GM15510 (cell line): ENCODE measurements around the gene ITPR3.

ENCODE experiments used
- POLR2A ChIP-seq: IDR thresholded peaks from 3 replicates; pipeline ENCODE4 v1.6.1; 2011; ENCODE audit warnings: borderline replicate concordance; ENCODE audit not compliant: insufficient read length; ENCODE audit errors: extremely low read depth

Gene ITPR3

GRCh38 chr6:33600761-33601160 is 20.4 kb upstream of the ITPR3 start:
- TF ChIP-seq POLR2A: no peak

- no peak for TF ChIP-seq POLR2A
These were observed 18.9 kb upstream of the ITPR3 start for GRCh38 chr6:33602180-33602579.

GRCh38 chr6:33604941-33605854 is 15.9 kb upstream of the ITPR3 start:
- TF ChIP-seq POLR2A: no peak

GRCh38 chr6:33606642-33607041 is 14.5 kb upstream of the ITPR3 start:
- no peak for TF ChIP-seq POLR2A

GRCh38 chr6:33607126-33607783 is 13.9 kb upstream of the ITPR3 start:
- TF ChIP-seq POLR2A: no peak

- no peak for TF ChIP-seq POLR2A
These were observed 13.3 kb upstream of the ITPR3 start for GRCh38 chr6:33607784-33608161.

- no peak for TF ChIP-seq POLR2A
These were observed 12.1 kb upstream of the ITPR3 start for GRCh38 chr6:33609019-33609418.

GRCh38 chr6:33609528-33609927 is 11.6 kb upstream of the ITPR3 start:
- no peak for TF ChIP-seq POLR2A

GRCh38 chr6:33610067-33610466 is 11.1 kb upstream of the ITPR3 start:
- TF ChIP-seq POLR2A: no peak

GRCh38 chr6:33610779-33611732 is 10.1 kb upstream of the ITPR3 start:
- TF ChIP-seq POLR2A: no peak

- TF ChIP-seq POLR2A: no peak
These were observed 7.9 kb upstream of the ITPR3 start for GRCh38 chr6:33613146-33613794.

- TF ChIP-seq POLR2A: no peak
These were observed 7.3 kb upstream of the ITPR3 start for GRCh38 chr6:33613795-33614168.

GRCh38 chr6:33616113-33616512 is 5.0 kb upstream of the ITPR3 start:
- TF ChIP-seq POLR2A: no peak

GRCh38 chr6:33616913-33617312 is 4.2 kb upstream of the ITPR3 start:
- no peak for TF ChIP-seq POLR2A
